IMR-90 (cell line): ENCODE measurements around the gene LSM7. TPM values are rescaled to one million over a fixed set of nuclear protein-coding genes. Genes with fewer than 3 reads are reported as not detected.
A peak's percentile ranks its signal among the peaks of the same experiment; 100 is the strongest.

Source experiments
- ATAC-seq: fragments of 200-7000 bp; cut with Tn5 transposase; 2 replicates; pipeline ENCODE4 v1.9.1; 2020; ENCODE audit warnings: low read depth, mild to moderate bottlenecking, moderate library complexity
- BruUV-seq: library from RNA; stranded (reverse); fragments of 400-500 nt; replicated peaks from 2 replicates; lab custom pipeline; 2021; lab: Mats Ljungman, UMichigan
- CTCF ChIA-PET: fragments of 300-600 bp; formaldehyde crosslinking; extraction: SDS; loops from one replicate; lab custom pipeline; 2021; ENCODE audit warnings: antibody characterized with exemption; lab: Yijun Ruan, JAX
- POLR2A ChIA-PET: fragments of 300-600 bp; sonication (Branson Sonifier 250); formaldehyde crosslinking; loops from one replicate; lab custom pipeline; 2022; ENCODE audit warnings: antibody characterized with exemption; ENCODE audit not compliant: unreplicated experiment; lab: Charles Lee
- DNase-seq: peaks from one replicate; pipeline ENCODE4 v3.0.0; 2013
- H2AFZ ChIP-seq: replicated peaks from 2 replicates; pipeline ENCODE3; 2013; ENCODE audit warnings: low read length, mild to moderate bottlenecking; ENCODE audit not compliant: poor library complexity
- H2AK5ac ChIP-seq: 2 replicates; pipeline ENCODE4 v1.6.1; 2013; ENCODE audit warnings: low read depth, low read length, inconsistent platforms
- H2AK9ac ChIP-seq: replicated peaks from 2 replicates; pipeline ENCODE3; 2013; ENCODE audit warnings: mild to moderate bottlenecking, low read depth, low read length, moderate library complexity; ENCODE audit not compliant: poor library complexity
- H2BK120ac ChIP-seq: 2 replicates; pipeline ENCODE4 v1.6.1; 2013; ENCODE audit warnings: low read depth, low read length, inconsistent platforms
- H2BK15ac ChIP-seq: 3 replicates; pipeline ENCODE4 v1.6.1; 2013; ENCODE audit warnings: low read depth, low read length, inconsistent platforms
- H2BK20ac ChIP-seq: 2 replicates; pipeline ENCODE4 v1.6.1; 2013; ENCODE audit warnings: low read depth, mild to moderate bottlenecking, inconsistent platforms, low read length, moderate library complexity
- H2BK5ac ChIP-seq: 2 replicates; pipeline ENCODE4 v1.6.1; 2013; ENCODE audit warnings: mild to moderate bottlenecking, low read depth, low read length, inconsistent platforms; ENCODE audit not compliant: poor library complexity, severe bottlenecking
- H3K14ac ChIP-seq: replicated peaks from 2 replicates; pipeline ENCODE4 v1.6.1; 2013; ENCODE audit warnings: low read depth, low read length, inconsistent platforms
- H3K18ac ChIP-seq: 2 replicates; pipeline ENCODE4 v1.6.1; 2013; ENCODE audit warnings: low read depth, low read length, control low read depth
- H3K23ac ChIP-seq: 2 replicates; pipeline ENCODE4 v1.6.1; 2013; ENCODE audit warnings: low read depth, low read length, inconsistent platforms
- H3K27ac ChIP-seq: 2 replicates; pipeline ENCODE4 v1.5.1; 2013; ENCODE audit warnings: mild to moderate bottlenecking, control low read depth, low read length; ENCODE audit not compliant: insufficient read depth
- H3K27me3 ChIP-seq: 2 replicates; pipeline ENCODE4 v1.6.1; 2013; ENCODE audit warnings: low read length; ENCODE audit not compliant: control insufficient read depth, insufficient read depth
- H3K36me3 ChIP-seq: 2 replicates; pipeline ENCODE4 v1.6.1; 2013; ENCODE audit warnings: low read length, mixed read lengths; ENCODE audit not compliant: control insufficient read depth, insufficient read depth
- H3K4ac ChIP-seq: 2 replicates; pipeline ENCODE4 v1.6.1; 2013; ENCODE audit warnings: low read depth, low read length, inconsistent platforms
- H3K4me1 ChIP-seq: 2 replicates; pipeline ENCODE4 v1.6.1; 2013; ENCODE audit warnings: low read length, mixed read lengths; ENCODE audit not compliant: control insufficient read depth, insufficient read depth
- H3K4me2 ChIP-seq: 2 replicates; pipeline ENCODE4 v1.6.1; 2013; ENCODE audit warnings: low read depth, mild to moderate bottlenecking, control low read depth, low read length, moderate library complexity
- H3K4me3 ChIP-seq: 2 replicates; pipeline ENCODE4 v1.5.1; 2013; ENCODE audit warnings: low read depth, mild to moderate bottlenecking, control low read depth, low read length, moderate library complexity; ENCODE audit not compliant: insufficient read depth
- H3K56ac ChIP-seq: 2 replicates; pipeline ENCODE4 v1.6.1; 2013; ENCODE audit warnings: low read length, inconsistent platforms; ENCODE audit not compliant: insufficient read depth; ENCODE audit errors: extremely low read depth
- H3K79me1 ChIP-seq, 2 experiments: 2 replicates each; pipeline ENCODE4 v1.6.1; 2013; ENCODE audit warnings: low read length in 2 of 2, inconsistent platforms in 1 of 2, low read depth in 1 of 2
- H3K9ac ChIP-seq: 2 replicates; pipeline ENCODE4 v1.6.1; 2013; ENCODE audit warnings: low read depth, low read length, control low read depth
- H3K9me1 ChIP-seq: 2 replicates; pipeline ENCODE4 v1.6.1; 2013; ENCODE audit warnings: low read length, inconsistent platforms; ENCODE audit not compliant: insufficient read depth
- H3K9me3 ChIP-seq: 2 replicates; pipeline ENCODE4 v1.6.1; 2013; ENCODE audit warnings: low read length; ENCODE audit not compliant: control insufficient read depth, insufficient read depth
- H4K20me1 ChIP-seq: 2 replicates; pipeline ENCODE4 v1.6.1; 2013; ENCODE audit warnings: low read length, inconsistent platforms; ENCODE audit not compliant: insufficient read depth
- H4K5ac ChIP-seq: 2 replicates; pipeline ENCODE4 v1.6.1; 2013; ENCODE audit warnings: mild to moderate bottlenecking, low read depth, low read length, control low read depth
- H4K8ac ChIP-seq, 2 experiments: 2 replicates each; pipeline ENCODE4 v1.6.1; 2013; ENCODE audit warnings: low read depth in 2 of 2, low read length in 2 of 2, control low read depth in 1 of 2, inconsistent platforms in 1 of 2
- H4K91ac ChIP-seq: 2 replicates; pipeline ENCODE4 v1.6.1; 2013; ENCODE audit warnings: low read depth, low read length, inconsistent platforms; ENCODE audit not compliant: insufficient read depth
- BHLHE40 ChIP-seq: fragments of 150-350 bp; IDR thresholded peaks from 2 replicates; pipeline ENCODE4 v1.6.1; 2016; ENCODE audit warnings: mild to moderate bottlenecking, low read depth, low read length
- FOS ChIP-seq: fragments of 150-350 bp; IDR thresholded peaks from 2 replicates; pipeline ENCODE4 v1.6.1; 2016; ENCODE audit warnings: low read depth, low read length
- POLR2A ChIP-seq: IDR thresholded peaks from 2 replicates; pipeline ENCODE4 v1.6.1; 2012; ENCODE audit warnings: mild to moderate bottlenecking, low read depth, low read length
- WGBS, 2 experiments: methylation state at CpG; one replicate each; pipeline versions ENCODE4 v1.1.5 to v1.1.7; 2013; ENCODE audit warnings: missing lambda C conversion rate in 2 of 2; ENCODE audit not compliant: insufficient read length in 1 of 2; ENCODE audit errors: extremely low coverage in 2 of 2; 5-methylcytosine and 5-hydroxymethylcytosine counted together
- dilution Hi-C: fragments of 300-500 bp; cut with HindIII; formaldehyde crosslinking; loops from one replicate; pipeline ENCODE4 v1.14.3; 2018; ENCODE audit warnings: low sequenced_read_pairs; ENCODE audit not compliant: unreplicated experiment
- in situ Hi-C: fragments of 300-500 bp; cut with MboI; formaldehyde crosslinking; loops from 3 replicates; pipeline ENCODE4 v1.14.3; 2019; ENCODE audit warnings: low sequenced_read_pairs, inconsistent platforms, mixed read lengths
- intact Hi-C: fragments of 100-400 bp; cut with micrococcal nuclease; formaldehyde crosslinking; loops from 2 replicates; pipeline ENCODE4 v1.10.0; 2022
- polyA plus RNA-seq, 3 experiments: library from polyadenylated mRNA; depleted of rRNA; stranded (reverse); fragments of >200 nt; gene quantifications; 2 replicates each; pipeline ENCODE4 v1.2.3, GENCODE V29; 2012; ENCODE audit warnings: low replicate concordance in 1 of 3
- total RNA-seq: library from RNA; depleted of rRNA; stranded (reverse); fragments of >200 nt; gene quantifications from 2 replicates; pipeline ENCODE4 v1.2.3, GENCODE V29; 2012

LSM7 gene
- total and polyA plus RNA-seq, 2 of the 4 experiments (the other 2 are of a cell fraction): 145 to 708 TPM

DNA sequence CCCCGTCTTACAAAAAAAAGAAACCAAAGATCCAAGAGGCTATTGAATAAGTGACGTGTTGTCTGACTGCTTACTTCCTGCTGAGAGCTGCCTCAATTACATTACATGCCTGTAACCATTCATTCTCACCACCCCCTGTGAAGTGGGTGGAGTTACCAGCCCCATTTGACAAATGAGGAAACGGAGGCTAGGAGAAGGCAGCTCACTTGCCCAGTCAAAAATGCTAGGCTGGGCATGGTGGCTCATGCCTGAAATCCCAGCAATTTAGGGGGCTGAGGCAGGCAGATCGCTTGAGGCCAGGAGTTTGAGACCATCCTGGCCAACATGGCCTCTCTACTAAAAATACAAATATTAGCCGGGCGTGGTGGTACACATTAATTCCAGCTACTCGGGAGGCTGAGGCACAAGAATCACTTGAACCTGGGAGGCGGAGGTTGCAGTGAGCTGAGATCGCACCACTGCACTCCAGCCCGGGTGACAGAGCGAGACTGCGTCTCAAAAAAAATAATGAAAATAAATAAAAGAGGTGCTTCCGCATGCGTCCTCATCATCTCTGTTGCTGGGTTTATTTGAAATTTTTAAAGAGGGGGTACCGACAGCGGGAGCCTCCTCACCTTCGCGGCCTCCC is 499 bp downstream of the LSM7 start:
- Histone ChIP-seq H3K36me3 (peaks cover 26% of the 10 kb centered on the region), H4K5ac (peak overlapping the region; percentile 86), H3K18ac (peak overlapping the region; percentile 76), H2BK5ac (peak overlapping the region; percentile 92), H3K4me1 (peaks cover 4% of the 10 kb centered on the region), H4K20me1 (peaks cover 31% of the 10 kb centered on the region), H4K91ac (peak overlapping the region; percentile 99), H3K14ac (peak overlapping the region; percentile 100), H3K4me2 (peak overlapping the region; percentile 58), H2BK20ac (no peak overlapping the region), H2BK15ac (0 out of 3 replicates have a peak overlapping the region, but pooled peaks have one; percentile 64), H3K56ac (peak overlapping the region; percentile 99), H3K27me3 (no peaks in the 10 kb centered on the region), H2AK9ac (peak overlapping the region; percentile 100), H3K23ac (peak overlapping the region; percentile 99), H3K9ac (peak overlapping the region; percentile 98), H2AK5ac (peak overlapping the region; percentile 99), H3K9me1 (no peaks in the 10 kb centered on the region), H2BK120ac (peak overlapping the region; percentile 69), H4K8ac (peak overlapping the region; percentile 98), H3K4me3 (peak overlapping the region; percentile 94), H3K79me1 (peaks cover 32 to 78% of the 10 kb centered on the region in 2 experiments), H3K27ac (peak overlapping the region; percentile 92), H2AFZ (peak overlapping the region; percentile 99), H3K4ac (peak overlapping the region; percentile 100), H3K9me3 (no peaks in the 10 kb centered on the region)
- intact Hi-C loops: loop anchor here (2.0 to 5.0 kb wide), 3 partner anchors 64 to 309 kb away; no protein-coding TSS in a partner anchor
- DNase-seq: peak; percentile 81
- ChIA-PET POLR2A (no interaction called here), CTCF (no interaction called here)
- dilution Hi-C loops: no loop called here
- no CpG with 5 or more reads among the region's 18 CpGs for WGBS, 2 experiments
- ATAC-seq: peak; percentile 80
- BruUV-seq: TSS peak; percentile 59
- TF ChIP-seq BHLHE40: 0 out of 2 replicates have a peak, but pooled peaks have one; percentile 17
- TF ChIP-seq FOS: no peak
- peak; percentile 54; the same call in 1 of the 2 replicates for TF ChIP-seq POLR2A
- in situ Hi-C loops: no loop called here
